Left colon (tissue), 2 donors: ENCODE results near the gene KCNK3. TPM values are rescaled to one million over a fixed set of nuclear protein-coding genes. Genes with fewer than 3 reads are reported as not detected.
A peak's percentile ranks its signal among the peaks of the same experiment; 100 is the strongest.
"Not testable (repeated sequence)": the region's sequence is repeated elsewhere in the genome, so short reads cannot be mapped to it uniquely, and the experiment has no call there.

Experiments used
- ATAC-seq: fragments of 200-7000 bp; cut with Tn5 transposase; one replicate; pipeline ENCODE4 v1.9.1; 2020; ENCODE audit warnings: mild to moderate bottlenecking, moderate library complexity
- DNase-seq, 2 donors: peaks; one replicate each; pipeline ENCODE4 v3.0.0-alpha.2; 2020
- intact Hi-C, 2 donors: fragments of 100-400 bp; cut with DNase I in 1 of 2; cut with micrococcal nuclease in 1 of 2; formaldehyde crosslinking; loops; one replicate each; pipeline versions ENCODE4 v1.11.2 to v1.14.0; 2022; cut with DNase I, micrococcal nuclease
- total RNA-seq, 2 donors: library from RNA; stranded (reverse); fragmentation: NEBNext Ultra II Directional; extraction: Animal tissue kit (Norgen Biotek cat#: 25700); gene quantifications; one replicate each; pipeline ENCODE4 v1.2.1, GENCODE V29; 2021
- donor health status: DM: no; HTN: no; CAD: no.
- donor health status: DM: yes; HTN: yes; CAD: no.

KCNK3 gene
- total RNA-seq, 2 donors from 2014 or later = 0.79 to 1.5 TPM

DNA sequence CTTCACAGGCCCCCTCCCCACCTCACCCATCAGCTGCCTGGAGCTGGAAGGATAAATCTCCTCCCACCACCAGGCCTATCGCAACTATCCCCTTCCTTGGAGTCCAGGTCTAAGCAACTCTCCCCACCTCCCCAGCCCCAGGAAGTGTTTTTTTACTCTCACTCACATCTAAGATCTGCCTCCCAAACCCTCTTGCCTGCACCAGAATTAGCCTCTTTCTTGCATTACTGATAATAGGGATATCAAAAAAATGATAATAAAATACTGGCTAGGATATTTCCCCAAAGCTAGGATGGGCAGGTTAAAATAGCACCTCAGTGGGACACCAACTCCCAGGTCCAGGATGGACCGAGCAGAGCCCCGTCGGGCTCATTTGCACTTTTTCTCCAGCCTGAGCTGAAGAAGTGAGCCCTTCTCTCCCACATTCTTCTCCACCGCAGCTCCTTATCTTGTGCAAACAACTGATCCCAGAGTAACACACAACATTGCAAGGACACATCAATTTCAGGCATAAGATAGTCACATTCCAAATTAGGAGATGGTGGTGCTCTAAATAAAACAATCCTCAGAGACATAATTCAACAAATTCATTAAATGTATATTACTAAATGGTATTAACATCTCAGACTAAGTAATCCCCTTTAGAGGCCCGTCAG lies 33.7 kb upstream of the KCNK3 start:
- intact Hi-C loops = no loop called here
- ATAC-seq (no peak), DNase-seq (no peak)

DNA sequence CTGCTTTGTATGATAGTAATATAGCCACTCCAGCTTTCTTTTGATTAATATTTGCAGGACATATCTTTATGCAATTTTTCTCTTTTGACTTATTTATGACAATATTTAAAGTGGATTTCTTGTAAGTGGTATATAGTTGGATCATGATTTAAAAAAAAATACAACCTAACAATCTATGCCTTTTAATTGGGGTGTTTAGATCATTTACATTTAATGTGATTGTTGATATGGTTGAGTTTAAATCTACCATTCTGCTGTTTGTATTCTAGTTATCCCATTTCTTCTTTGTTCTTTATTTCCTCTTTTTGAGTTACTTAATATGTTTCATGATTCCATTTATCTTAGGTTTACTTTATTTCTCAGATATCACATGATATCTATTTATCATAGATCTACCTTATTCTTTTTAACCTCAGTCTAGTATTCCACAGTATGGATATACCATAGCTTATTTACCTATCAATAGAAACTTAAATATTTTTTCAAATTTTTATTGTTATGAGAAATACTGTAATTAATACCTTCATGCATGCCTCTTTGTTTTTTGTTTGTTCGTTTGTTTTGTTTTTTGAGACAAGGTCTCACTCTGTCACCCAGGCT lies 32.1 kb upstream of the KCNK3 start:
- intact Hi-C loops = no loop called here
- DNase-seq = no peak
- ATAC-seq = no peak

DNA sequence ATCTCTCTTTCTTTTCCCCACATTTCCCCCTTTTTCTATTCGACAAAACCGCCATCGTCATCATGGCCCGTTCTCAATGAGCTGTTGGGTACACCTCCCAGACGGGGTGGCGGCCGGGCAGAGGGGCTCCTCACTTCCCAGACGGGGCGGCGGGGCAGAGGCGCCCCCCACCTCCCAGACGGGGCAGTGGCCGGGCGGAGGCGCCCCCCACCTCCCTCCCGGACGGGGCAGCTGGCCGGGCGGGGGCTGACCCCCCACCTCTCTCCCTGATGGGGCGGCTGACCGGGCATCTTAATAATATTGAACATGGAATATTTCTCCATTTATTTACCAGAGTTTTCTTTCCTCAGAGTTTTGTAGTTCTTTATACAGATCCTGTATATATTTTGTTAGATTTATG lies 27.2 kb upstream of the KCNK3 start:
- ATAC-seq, intact Hi-C loops, DNase-seq: not testable (repeated sequence)

DNA sequence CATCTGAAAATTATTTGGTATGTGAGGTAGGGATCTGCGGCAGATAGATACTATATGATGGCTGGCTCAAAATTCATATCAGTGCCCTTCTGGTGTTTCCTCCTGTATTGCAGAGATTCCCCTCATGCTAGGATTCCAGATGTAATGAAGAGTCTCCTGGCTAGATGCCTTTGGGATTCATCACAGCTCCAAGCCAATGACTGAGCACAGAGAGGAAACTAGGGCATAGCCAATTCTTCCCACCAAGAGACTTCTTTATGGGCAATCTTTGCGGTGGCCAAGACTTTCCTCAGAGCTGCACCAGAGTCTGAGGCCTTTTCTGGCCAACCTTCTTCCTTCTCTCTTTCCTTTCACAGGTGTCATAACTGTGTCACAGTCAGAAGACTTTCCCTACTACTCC lies 25.9 kb upstream of the KCNK3 start:
- DNase-seq (no peak), ATAC-seq (no peak)
- intact Hi-C loops = no loop called here

DNA sequence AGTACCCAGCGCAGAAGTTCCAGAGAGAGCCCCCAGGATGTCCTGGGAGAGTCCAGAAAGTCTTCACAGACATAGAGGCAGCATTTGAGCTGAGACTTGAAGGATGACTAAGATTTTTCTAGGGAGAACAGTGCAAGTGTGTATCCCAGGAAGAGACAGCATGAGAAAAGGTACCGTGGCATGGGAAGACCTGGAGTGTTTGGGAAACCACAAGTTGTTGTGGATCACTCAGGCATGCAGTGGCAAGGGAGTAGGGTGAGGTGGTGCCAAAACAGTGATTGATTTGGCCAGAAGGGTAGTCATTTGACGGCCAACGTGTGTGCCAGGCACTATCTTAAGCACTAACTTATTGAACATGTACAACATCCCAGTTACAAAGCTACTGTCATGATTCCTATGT lies 24.5 kb upstream of the KCNK3 start:
- ATAC-seq = no peak
- intact Hi-C loops = no loop called here
- no peak for DNase-seq

DNA sequence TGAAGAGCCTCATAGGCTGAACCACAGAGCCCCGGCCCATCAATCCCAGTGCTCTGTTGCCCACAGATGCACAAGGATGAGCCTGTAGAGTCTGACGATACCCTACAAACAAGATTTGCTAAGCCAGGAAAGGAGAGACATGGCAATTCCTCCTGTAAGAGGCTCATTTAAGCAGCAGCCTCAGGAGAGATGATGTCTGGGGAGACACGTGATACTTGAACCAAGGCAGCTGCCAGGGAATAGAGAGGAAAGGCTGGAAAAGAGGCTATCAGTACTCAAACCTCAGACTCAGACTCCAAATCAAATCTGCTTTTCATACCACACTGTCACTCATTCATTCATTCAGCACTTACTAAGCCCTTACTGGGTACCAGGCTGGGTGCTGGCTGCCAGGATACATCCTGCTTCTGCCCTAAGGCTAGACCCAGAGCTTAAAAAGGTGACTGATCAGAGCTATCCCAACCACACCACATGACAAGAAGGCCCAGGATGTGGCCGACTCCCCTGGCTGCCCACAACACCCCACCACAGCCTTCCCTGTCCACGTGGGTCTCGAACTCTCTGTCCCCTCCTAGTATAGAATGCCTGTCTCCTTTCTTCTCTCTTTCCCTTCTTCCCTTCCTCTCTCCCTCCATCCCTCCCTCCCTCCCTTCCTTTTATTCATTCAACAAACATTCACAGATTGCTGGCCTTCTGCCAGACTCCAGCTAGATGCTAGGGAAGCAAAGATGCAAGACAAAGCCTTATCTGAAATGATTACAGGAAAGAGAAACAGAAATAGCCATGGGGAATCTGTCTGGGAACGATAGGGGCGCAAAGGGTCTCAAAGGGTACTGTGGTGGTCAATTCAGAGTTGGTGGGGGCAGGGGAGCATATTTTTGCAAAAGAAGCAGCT lies 23.4 kb upstream of the KCNK3 start:
- intact Hi-C loops = no loop called here
- ATAC-seq (no peak), DNase-seq (no peak)

DNA sequence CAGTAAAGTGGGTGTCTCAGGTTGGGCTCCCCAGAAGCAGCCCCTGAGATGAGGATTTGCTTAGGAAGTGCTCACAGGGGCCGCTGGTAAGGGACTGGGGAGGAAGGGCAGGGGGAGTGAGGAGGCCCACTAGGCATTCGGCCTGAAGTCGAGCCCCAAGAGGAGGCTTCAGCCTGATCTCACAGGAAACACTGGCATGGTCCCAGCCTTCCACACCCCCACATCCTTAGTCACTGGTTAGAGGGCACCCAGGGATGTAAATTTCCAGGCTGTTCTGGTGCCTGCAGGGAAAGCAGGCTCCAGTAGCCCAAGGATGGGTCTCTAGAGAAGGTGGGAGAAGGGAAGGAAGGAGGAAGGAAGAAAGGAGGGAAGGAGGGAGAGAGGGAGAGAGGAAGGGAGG lies 22.4 kb upstream of the KCNK3 start:
- no peak for ATAC-seq
- DNase-seq = no peak
- intact Hi-C loops = no loop called here

DNA sequence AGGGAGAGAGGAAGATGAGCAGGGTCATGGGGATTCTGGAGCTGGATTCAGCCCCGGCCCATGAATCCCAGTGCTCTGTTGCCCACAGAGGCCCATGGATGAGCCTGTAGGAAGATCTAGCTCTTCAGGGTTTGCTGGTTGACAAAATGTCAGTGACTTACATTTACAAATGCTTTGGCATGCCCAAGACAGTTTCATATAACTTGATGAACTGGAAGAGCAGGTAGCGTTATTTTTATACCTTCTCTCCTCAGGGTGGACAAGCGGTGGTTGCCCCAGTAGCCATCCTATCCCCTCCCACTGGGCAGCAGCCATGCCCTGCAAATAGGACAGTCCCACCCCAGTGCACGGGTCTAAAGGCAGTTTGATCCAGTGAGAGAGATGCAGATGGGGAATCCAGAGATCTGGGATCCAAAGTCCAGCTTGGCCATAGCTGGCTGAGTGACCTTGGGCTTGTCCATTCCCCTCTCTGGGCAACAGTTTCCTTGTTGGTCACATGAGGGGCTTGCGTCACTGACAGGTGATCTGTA lies 21.5 kb upstream of the KCNK3 start:
- intact Hi-C loops = no loop called here
- ATAC-seq (no peak), DNase-seq (no peak)

DNA sequence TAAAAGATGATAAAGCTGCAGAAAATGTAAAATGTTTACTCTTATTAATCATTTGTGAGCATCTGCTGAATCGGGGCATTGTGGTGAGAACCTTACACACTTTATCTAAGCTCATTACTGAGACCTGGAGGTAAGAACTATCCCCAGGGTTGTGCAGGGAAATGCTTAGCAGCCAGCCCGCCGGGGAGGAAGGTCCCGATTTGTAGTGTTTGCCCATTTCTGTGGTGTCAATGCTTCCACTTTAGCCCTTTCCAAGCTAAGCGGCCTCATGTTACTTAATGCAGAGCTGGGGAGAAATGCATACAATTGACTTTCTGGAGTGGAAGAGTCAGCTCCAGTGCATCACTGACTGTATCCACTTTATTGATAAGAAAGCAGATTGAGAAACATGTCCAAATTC lies 20.8 kb upstream of the KCNK3 start:
- no peak for ATAC-seq
- DNase-seq = no peak
- intact Hi-C loops = no loop called here

DNA sequence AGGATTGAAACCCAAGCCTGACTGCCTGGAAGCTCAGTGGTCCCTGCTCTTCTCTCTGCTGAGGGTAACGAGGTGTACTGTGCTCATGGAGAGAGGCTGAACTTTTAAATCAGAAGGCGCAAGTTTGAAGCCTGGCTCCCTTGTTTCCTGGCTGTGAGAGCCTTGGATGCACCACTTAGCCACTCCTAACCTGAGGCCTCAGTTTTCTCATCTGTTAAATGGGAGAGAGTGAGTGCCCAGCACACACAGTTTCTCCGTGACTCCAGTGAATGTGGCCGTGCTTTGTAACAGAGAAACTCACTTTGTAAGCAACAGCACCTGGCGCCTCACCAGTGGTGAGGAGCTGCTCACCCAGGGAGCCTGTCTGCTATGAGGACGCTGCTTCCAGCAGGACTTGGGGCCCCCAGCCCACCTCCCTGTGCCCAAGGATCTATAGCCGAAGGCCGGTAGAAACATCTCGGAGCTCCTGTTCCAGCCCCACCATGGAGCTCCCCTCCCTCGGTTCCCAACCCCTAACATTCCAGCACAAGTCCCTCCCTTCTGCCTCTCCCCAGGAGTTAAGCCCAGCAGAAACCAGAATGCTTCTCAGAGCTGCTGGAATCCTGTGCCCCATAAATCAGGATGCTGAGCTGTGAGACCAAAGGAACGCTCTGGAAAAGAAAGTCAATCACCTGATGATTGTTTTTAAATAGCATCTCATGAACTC lies 20.3 kb upstream of the KCNK3 start:
- DNase-seq (no peak), ATAC-seq (no peak)
- intact Hi-C loops = no loop called here

DNA sequence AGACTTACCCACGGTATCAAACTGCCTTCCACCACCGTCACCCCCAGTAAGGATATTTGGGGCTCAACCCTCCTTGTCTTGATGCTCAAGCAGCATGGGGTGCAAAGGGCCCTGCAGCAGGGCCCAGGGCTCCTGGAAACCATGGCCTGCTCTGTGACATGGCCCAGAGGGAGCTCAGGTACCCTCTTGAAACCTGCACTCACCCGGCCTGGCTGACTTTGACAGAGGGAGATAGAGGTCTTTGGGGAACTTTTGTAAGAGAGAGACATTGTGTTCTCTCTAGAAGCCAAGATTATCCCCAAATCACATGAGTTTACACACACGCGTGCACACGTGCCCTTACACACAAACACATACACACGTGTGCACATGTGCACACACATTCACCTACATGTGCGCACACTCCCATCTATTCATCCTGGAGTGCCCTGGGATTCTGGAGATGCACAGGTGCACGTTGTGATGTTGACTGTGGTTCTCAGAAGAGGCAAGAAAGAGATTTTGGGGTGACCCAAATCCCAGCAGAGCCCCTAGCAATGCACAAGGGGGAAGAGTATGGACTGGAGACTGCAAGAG lies 19.6 kb upstream of the KCNK3 start:
- DNase-seq = no peak
- no peak for ATAC-seq
- intact Hi-C loops = no loop called here

DNA sequence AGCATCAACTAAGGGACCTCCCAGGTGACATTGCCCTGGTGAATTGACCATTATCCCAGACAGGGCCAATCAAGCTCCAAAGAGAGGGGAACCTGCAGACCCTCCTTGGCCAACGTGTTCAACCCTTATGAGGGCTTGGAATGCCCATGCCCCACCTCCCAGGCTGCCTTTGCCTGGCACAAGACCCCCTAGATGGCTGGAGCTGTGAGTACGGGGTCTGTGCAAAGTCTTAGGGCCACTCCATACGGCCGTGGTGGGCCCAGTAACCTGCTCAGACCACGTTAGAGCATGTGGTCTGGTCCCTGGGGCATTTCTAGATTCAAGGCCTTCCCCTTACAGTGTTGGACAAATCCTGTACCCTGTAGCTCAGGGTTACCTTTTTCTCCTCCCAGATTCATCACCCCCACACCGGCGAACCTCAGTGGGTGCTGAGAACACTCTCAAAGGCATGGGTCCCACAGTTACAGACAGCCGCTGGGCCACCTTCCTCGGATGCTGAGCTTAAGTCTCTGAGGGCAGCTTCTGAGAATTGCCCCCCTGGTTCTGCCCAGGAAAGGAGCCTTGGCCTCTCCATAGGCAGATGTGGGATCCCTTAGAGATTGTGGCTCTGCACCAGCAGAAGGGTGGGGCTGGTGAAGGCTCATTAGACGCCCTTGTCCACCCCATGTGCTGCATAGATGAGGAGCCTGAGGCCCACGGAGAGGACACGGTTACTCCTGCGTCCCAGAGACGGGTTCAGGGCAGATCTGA lies 18.3 kb upstream of the KCNK3 start:
- no peak for ATAC-seq

DNA sequence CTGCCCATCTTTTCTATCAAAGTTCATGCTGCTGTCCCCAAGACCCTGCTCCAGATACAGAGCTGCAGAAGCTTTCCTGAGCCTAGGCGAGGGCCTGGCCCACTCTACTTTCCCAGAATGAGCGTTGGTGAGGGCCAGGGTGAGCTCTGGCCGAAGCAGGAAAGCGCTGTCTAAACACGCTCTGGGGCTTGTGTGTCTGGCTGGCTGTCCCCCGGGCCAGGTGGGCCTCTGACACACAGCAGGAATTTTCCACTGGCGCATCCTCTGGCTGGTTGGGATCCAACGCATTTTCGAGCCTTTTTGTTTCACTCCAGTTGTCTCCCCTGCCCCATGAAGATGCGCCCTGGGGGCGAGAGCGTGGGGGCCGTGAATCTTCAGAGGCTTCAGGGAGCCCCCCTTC lies 17.8 kb upstream of the KCNK3 start:
- no peak for ATAC-seq
- intact Hi-C loops = no loop called here
- no peak for DNase-seq

More for the DNA sequence above, 18.3 kb upstream of the KCNK3 start:
- DNase-seq = no peak
- intact Hi-C loops = no loop called here

DNA sequence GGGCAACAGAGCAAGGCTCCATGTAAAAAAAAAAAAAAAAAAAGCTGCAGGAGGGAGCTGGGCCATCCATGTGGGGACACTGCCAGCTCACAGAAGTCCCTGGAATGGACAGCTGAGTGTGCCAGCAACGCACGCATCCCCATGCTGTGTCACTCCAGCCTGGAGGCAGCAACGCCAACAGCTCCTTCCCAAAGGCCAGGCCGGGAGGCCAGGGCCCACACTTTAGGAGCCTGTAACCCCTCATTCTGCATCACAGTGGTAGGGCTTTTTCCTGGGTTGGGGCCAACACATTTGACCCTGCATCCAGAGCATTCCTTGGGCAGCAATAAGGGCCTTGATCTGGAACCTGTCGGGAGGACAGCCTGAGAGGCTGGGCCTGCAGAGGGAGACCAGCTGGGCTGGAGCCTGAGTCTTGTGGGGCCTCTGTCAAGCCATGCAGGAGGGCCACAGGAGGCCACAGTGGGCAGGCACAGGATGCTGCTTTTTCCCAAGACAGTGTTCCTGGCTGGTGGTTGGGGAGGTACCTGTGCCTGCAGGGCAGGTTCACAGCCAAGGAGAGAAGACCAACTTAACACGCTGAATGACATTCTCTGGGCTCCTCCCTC lies 16.8 kb upstream of the KCNK3 start:
- ATAC-seq = no peak
- intact Hi-C loops = no loop called here
- DNase-seq = no peak

DNA sequence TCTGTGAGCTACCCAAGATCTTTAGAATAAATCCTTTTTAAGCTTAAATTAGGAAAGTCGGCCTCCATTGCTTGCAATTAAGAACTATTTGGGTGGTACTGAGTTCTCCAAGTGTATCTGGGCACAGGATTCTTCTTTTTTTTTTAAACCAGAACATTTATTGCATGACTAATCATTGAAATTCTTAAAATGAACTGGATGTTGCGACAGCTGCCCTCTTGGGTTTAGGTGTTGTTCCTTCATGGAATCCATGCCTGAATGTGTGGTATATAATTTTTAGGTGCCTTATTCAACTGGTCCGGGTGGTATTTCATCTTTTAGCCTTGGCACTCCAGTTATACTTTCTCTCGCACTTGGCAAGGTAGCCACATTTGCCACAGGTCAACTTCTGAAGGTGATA lies 14.5 kb upstream of the KCNK3 start:
- ATAC-seq = no peak
- no peak for DNase-seq
- intact Hi-C loops = no loop called here

DNA sequence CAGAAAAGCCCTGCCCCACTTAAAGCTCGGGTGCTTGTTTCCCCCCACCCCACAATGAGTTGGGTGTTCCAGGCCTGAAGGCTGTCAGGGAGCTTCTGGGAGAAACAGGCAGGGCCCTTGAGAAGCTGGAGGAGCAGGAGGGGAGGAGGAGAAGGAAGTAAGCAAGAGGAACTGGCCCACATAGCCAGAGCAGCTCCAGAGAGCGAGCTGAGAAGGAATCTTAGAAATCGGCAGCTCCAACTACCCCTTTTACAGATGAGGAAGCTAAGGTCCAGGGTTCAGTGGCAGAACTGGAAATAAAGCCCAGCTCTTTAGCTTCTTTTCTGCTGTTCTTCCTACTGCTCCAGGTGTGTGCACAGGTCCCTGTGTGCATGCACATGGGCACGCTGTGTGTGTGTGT lies 12.7 kb upstream of the KCNK3 start:
- DNase-seq = no peak
- intact Hi-C loops = no loop called here
- ATAC-seq = no peak

DNA sequence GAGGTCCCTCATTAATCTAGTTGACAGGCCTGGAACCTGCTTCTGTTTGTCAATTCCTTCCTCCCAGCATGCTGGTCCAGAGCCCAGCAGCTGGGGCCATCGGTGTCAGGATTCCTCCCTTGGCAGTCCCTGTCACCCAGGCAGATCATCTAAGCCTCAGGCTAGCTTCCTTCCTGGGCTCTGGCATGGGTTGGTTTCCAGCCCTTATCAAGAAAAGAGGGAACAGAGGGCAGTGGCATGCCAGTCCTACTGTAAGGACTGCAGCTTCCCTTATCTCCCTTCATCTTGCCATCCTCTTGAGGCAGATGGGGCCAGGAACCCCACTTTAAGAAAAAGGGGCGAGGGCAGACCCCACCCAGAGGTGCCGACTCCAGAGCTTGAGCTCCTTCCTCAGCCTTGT lies 10.9 kb upstream of the KCNK3 start:
- peak in 1 of 2 donors; percentile 2 for DNase-seq
- intact Hi-C loops = no loop called here
- no peak for ATAC-seq

DNA sequence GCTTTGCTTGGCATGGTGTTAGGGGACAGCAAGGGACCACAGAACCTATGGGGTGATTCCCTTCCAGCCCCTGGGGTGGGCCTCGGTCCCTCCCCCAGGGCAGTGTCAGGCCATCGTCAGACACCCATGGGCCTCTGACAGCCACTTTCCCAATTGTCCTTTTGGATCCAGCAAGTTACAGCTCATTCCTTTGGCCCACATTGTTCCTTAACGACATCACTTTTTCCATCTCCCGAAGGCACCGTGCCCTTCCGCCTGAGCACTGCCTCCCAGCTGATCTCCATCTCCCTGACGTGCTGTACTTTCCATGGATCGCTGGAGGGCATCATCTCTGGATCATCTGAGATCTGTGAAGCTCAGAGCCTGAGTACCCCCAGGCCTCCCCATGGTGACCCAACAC lies 10.4 kb upstream of the KCNK3 start:
- ATAC-seq = no peak
- intact Hi-C loops = no loop called here
- DNase-seq = peak in 1 of 2 donors; percentile 5
